ENCODE measurements around the gene CFAP74.
A peak's percentile ranks its signal among the peaks of the same experiment; 100 is the strongest.

CFAP74 gene

GRCh38 chr1:2043886-2044285 lies 40.3 kb upstream of the CFAP74 start (continued):
- TF ChIP-seq ZNF350 (tag by site-specific recombination; IDR thresholded peaks at IDR 0.05) = no peak
- peak; percentile 85 for TF ChIP-seq ZSCAN4 (tag by site-specific recombination; IDR thresholded peaks at IDR 0.05)
- TF ChIP-seq ZNF449 (tag by site-specific recombination; IDR thresholded peaks at IDR 0.05) = no peak
- peak; percentile 49; the same call in 1 of the 2 replicates for TF ChIP-seq ZBTB48 (tag by site-specific recombination; IDR thresholded peaks at IDR 0.05)
- TF ChIP-seq MYNN (tag by site-specific recombination; IDR thresholded peaks at IDR 0.05; ENCODE audit: borderline replicate concordance) = no peak
- no peak for TF ChIP-seq ZNF514 (tag by site-specific recombination; IDR thresholded peaks at IDR 0.05)
- no peak for TF ChIP-seq TSHZ1 (tag by site-specific recombination; IDR thresholded peaks at IDR 0.05; ENCODE audit: borderline replicate concordance)
- no peak for TF ChIP-seq ZFP3 (tag by site-specific recombination; IDR thresholded peaks at IDR 0.05; ENCODE audit: low read depth)
- no peak for TF ChIP-seq KLF16 (tag by site-specific recombination; IDR thresholded peaks at IDR 0.05)
- TF ChIP-seq ZNF324 (tag by site-specific recombination; IDR thresholded peaks at IDR 0.05) = no peak
- peak; percentile 44; the same call in 1 of the 2 replicates for TF ChIP-seq KLF1 (tag by site-specific recombination; IDR thresholded peaks at IDR 0.05)
- peak; percentile 59; the same call in 1 of the 2 replicates for TF ChIP-seq ZEB2 (tag by site-specific recombination; IDR thresholded peaks at IDR 0.05)
- no peak for TF ChIP-seq ZFHX2 (tag by site-specific recombination; conservative IDR thresholded peaks at IDR 0.05)
- no peak for TF ChIP-seq ZBTB26 (tag by site-specific recombination; optimal IDR thresholded peaks at IDR 0.05)
- no peak for TF ChIP-seq ZNF121 (tag by site-specific recombination; IDR thresholded peaks at IDR 0.05)
- TF ChIP-seq REPIN1 (tag by site-specific recombination; IDR thresholded peaks at IDR 0.05; ENCODE audit: low read depth) = 0 out of 2 replicates have a peak, but pooled peaks have one; percentile 37

GRCh38 chr1:2042830-2043773 lies 39.5 kb upstream of the CFAP74 start:
- Histone ChIP-seq H3K27ac (ENCODE audit: extremely low read depth, low read depth, low read length) (no peak overlapping the region), H3K4me3 (ENCODE audit: low read depth, low read length) (no peak overlapping the region), H3K36me3 (ENCODE audit: control insufficient read depth in 2 of 2, insufficient read depth in 1 of 2, low read length in 2 of 2) (no peaks in the 10 kb centered on the region), H3K9me3 (ENCODE audit: control insufficient read depth, insufficient read depth, low read depth, low read length) (no peaks in the 10 kb centered on the region), H3K4me1 (ENCODE audit: control insufficient read depth, insufficient read depth, low read length) (no peaks in the 10 kb centered on the region)
- TF ChIP-seq ZNF157 (tag by site-specific recombination; IDR thresholded peaks at IDR 0.05) = no peak
- no peak for TF ChIP-seq ZNF426 (tag by site-specific recombination; IDR thresholded peaks at IDR 0.05)
- no peak for TF ChIP-seq ZNF280D (tag by site-specific recombination; IDR thresholded peaks at IDR 0.05)
- no peak for TF ChIP-seq RBAK (tag by site-specific recombination; IDR thresholded peaks at IDR 0.05)
- TF ChIP-seq ZNF155 (tag by site-specific recombination; IDR thresholded peaks at IDR 0.05) = no peak
- no peak for TF ChIP-seq ZSCAN5A (tag by site-specific recombination; IDR thresholded peaks at IDR 0.05)
- TF ChIP-seq ZNF530 (tag by site-specific recombination; IDR thresholded peaks at IDR 0.05; ENCODE audit: low read depth) = no peak
- no peak for TF ChIP-seq KLF8 (tag by site-specific recombination; IDR thresholded peaks at IDR 0.05)
- POLR2A ChIA-PET = interaction anchor here (0.6 kb wide), 1 partner anchor 277 kb away, joined by 5 read pairs; no protein-coding TSS in a partner anchor
- CTCF ChIA-PET = interaction anchor here (0.5 to 5.4 kb wide), 13 partner anchors 8 to 293 kb away, joined by 3 to 118 read pairs (median 4); no protein-coding TSS in a partner anchor
